Activated naive CD4-positive, alpha-beta T cell treated with anti-CD3 and anti-CD28 coated beads, Interleukin-2, amount 10 ng/mL, durations not matched to agents 7 days and 5 days (primary cell): ENCODE measurements around the gene DGCR2.
"Not testable (repeated sequence)": the region's sequence is repeated elsewhere in the genome, so short reads cannot be mapped to it uniquely, and the experiment has no call there.

ENCODE experiments used
- CTCF ChIA-PET: fragments of 350-600 bp; sonication (Branson Sonifier 250); formaldehyde crosslinking; loops from one replicate; lab custom pipeline; 2021; ENCODE audit warnings: antibody characterized with exemption; lab: Charles Lee
- DNase-seq: peaks from one replicate; pipeline ENCODE4 v3.0.0-alpha.2; 2020
- H3K27ac Mint-ChIP-seq: one replicate; pipeline ENCODE4 v1.8.0; 2021; ENCODE audit warnings: mild to moderate bottlenecking, moderate library complexity, mixed read lengths
- H3K27me3 Mint-ChIP-seq: one replicate; pipeline ENCODE4 v1.8.0; 2021; ENCODE audit warnings: mild to moderate bottlenecking, mixed read lengths
- H3K36me3 Mint-ChIP-seq: one replicate; pipeline ENCODE4 v1.8.0; 2021; ENCODE audit warnings: mixed read lengths
- H3K4me1 Mint-ChIP-seq: one replicate; pipeline ENCODE4 v1.8.0; 2021; ENCODE audit warnings: mixed read lengths
- H3K4me3 Mint-ChIP-seq: one replicate; pipeline ENCODE4 v1.8.0; 2021; ENCODE audit warnings: mild to moderate bottlenecking, moderate library complexity, mixed read lengths
- H3K9me3 Mint-ChIP-seq: one replicate; pipeline ENCODE4 v1.8.0; 2021; ENCODE audit warnings: mixed read lengths

The DGCR2 gene

GRCh38 chr22:19122143-19122751, at the start of gene DGCR2:
Gene DGCR2 (minus strand): TSS chr22:19122412. CDS start chr22:19122206, 206 bp downstream.
- peaks cover 5% of the 10 kb centered on the region for H3K36me3 Mint-ChIP-seq
- H3K4me1 Mint-ChIP-seq: peaks cover 53% of the 10 kb centered on the region
- H3K27me3 Mint-ChIP-seq: peaks cover 15% of the 10 kb centered on the region
- peak within 1 kb of the TSS; percentile 90 for H3K4me3 Mint-ChIP-seq
- H3K9me3 Mint-ChIP-seq: no peaks in the 10 kb centered on the region
- CTCF ChIA-PET: interaction anchor here (1.0 to 1.1 kb wide), 2 partner anchors 12 to 508 kb away, joined by 3 to 4 read pairs; no protein-coding TSS in a partner anchor
- H3K27ac Mint-ChIP-seq: peak within 1 kb of the TSS; percentile 84
- peak; percentile 97 for DNase-seq

- Mint-ChIP-seq H3K36me3 (peaks cover 4% of the 10 kb centered on the region), H3K4me3 (peak overlapping the region; percentile 96), H3K27ac (no peak overlapping the region), H3K4me1 (peaks cover 37% of the 10 kb centered on the region), H3K27me3 (peaks cover 59% of the 10 kb centered on the region), H3K9me3 (no peaks in the 10 kb centered on the region)
- CTCF ChIA-PET: no interaction called here
- DNase-seq: no peak
Observed at GRCh38 chr22:19169947-19170318, 47.7 kb upstream of the DGCR2 start.

- Mint-ChIP-seq H3K27ac (no peak overlapping the region), H3K4me1 (peaks cover 37% of the 10 kb centered on the region), H3K36me3 (peaks cover 4% of the 10 kb centered on the region), H3K9me3 (no peaks in the 10 kb centered on the region), H3K27me3 (peaks cover 64% of the 10 kb centered on the region), H3K4me3 (peak overlapping the region; percentile 60)
- CTCF ChIA-PET: no interaction called here
- DNase-seq: no peak
Observed at GRCh38 chr22:19169002-19169946, 47.1 kb upstream of the DGCR2 start.

- DNase-seq: no peak
- Mint-ChIP-seq H3K36me3 (peaks cover 4% of the 10 kb centered on the region), H3K27ac (no peak overlapping the region), H3K4me1 (peaks cover 33% of the 10 kb centered on the region), H3K27me3 (peaks cover 64% of the 10 kb centered on the region), H3K9me3 (no peaks in the 10 kb centered on the region), H3K4me3 (no peak overlapping the region)
- CTCF ChIA-PET: interaction anchor here (1.8 kb wide), 1 partner anchor 12 kb away, joined by 3 read pairs; no protein-coding TSS in a partner anchor
Observed at GRCh38 chr22:19168088-19168890, 46.1 kb upstream of the DGCR2 start.

- CTCF ChIA-PET: interaction anchor here (0.6 to 1.8 kb wide), 2 partner anchors 13 to 95 kb away, joined by 3 to 4 read pairs; no protein-coding TSS in a partner anchor
- Mint-ChIP-seq H3K27me3 (peaks cover 70% of the 10 kb centered on the region), H3K27ac (no peak overlapping the region), H3K9me3 (no peaks in the 10 kb centered on the region), H3K36me3 (peaks cover 4% of the 10 kb centered on the region), H3K4me1 (peaks cover 23% of the 10 kb centered on the region), H3K4me3 (no peak overlapping the region)
- DNase-seq: no peak
Observed at GRCh38 chr22:19167106-19167869, 45.1 kb upstream of the DGCR2 start.

GRCh38 chr22:19166421-19166820, 44.2 kb upstream of the DGCR2 start:
- DNase-seq: no peak
- no peaks in the 10 kb centered on the region for H3K9me3 Mint-ChIP-seq
- peaks cover 19% of the 10 kb centered on the region for H3K4me1 Mint-ChIP-seq
- peaks cover 2% of the 10 kb centered on the region for H3K36me3 Mint-ChIP-seq
- H3K4me3 Mint-ChIP-seq: no peak overlapping the region
- H3K27ac Mint-ChIP-seq: no peak overlapping the region
- H3K27me3 Mint-ChIP-seq: peaks cover 73% of the 10 kb centered on the region
- CTCF ChIA-PET: no interaction called here

- H3K36me3 Mint-ChIP-seq: no peaks in the 10 kb centered on the region
- CTCF ChIA-PET: no interaction called here
- H3K27me3 Mint-ChIP-seq: peaks cover 57% of the 10 kb centered on the region
- no peak overlapping the region for H3K4me3 Mint-ChIP-seq
- no peak for DNase-seq
- H3K27ac Mint-ChIP-seq: no peak overlapping the region
- H3K4me1 Mint-ChIP-seq: peaks cover 4% of the 10 kb centered on the region
- no peaks in the 10 kb centered on the region for H3K9me3 Mint-ChIP-seq
Observed at GRCh38 chr22:19164425-19164824, 42.2 kb upstream of the DGCR2 start.

- H3K4me1 Mint-ChIP-seq, H3K27ac Mint-ChIP-seq, H3K4me3 Mint-ChIP-seq, H3K36me3 Mint-ChIP-seq, CTCF ChIA-PET, H3K9me3 Mint-ChIP-seq, DNase-seq: not testable (repeated sequence)
- H3K27me3 Mint-ChIP-seq: peaks cover 44% of the 10 kb centered on the region
Observed at GRCh38 chr22:19158649-19159048, 36.4 kb upstream of the DGCR2 start.

GRCh38 chr22:19156109-19156508, 33.9 kb upstream of the DGCR2 start:
- H3K9me3 Mint-ChIP-seq, H3K27ac Mint-ChIP-seq, H3K36me3 Mint-ChIP-seq, H3K4me1 Mint-ChIP-seq, CTCF ChIA-PET, H3K4me3 Mint-ChIP-seq, DNase-seq: not testable (repeated sequence)
- H3K27me3 Mint-ChIP-seq: peaks cover 56% of the 10 kb centered on the region

GRCh38 chr22:19152942-19153883, 31.0 kb upstream of the DGCR2 start:
- H3K27ac Mint-ChIP-seq: no peak overlapping the region
- DNase-seq: no peak

GRCh38 chr22:19151329-19152191, 29.3 kb upstream of the DGCR2 start:
- H3K27me3 Mint-ChIP-seq: peaks cover 87% of the 10 kb centered on the region

More at GRCh38 chr22:19152942-19153883, 31.0 kb upstream of the DGCR2 start:
- H3K4me3 Mint-ChIP-seq: no peak overlapping the region
- CTCF ChIA-PET: interaction anchor here (0.7 kb wide), 1 partner anchor 11 kb away, joined by 3 read pairs; no protein-coding TSS in a partner anchor
- H3K9me3 Mint-ChIP-seq: no peaks in the 10 kb centered on the region
- H3K27me3 Mint-ChIP-seq: peaks cover 71% of the 10 kb centered on the region
- peaks cover 3% of the 10 kb centered on the region for H3K36me3 Mint-ChIP-seq
- H3K4me1 Mint-ChIP-seq: peaks cover 10% of the 10 kb centered on the region

More at GRCh38 chr22:19151329-19152191, 29.3 kb upstream of the DGCR2 start:
- Mint-ChIP-seq H3K9me3 (no peaks in the 10 kb centered on the region), H3K4me1 (peaks cover 10% of the 10 kb centered on the region), H3K36me3 (peaks cover 3% of the 10 kb centered on the region), H3K4me3 (peak overlapping the region; percentile 65), H3K27ac (no peak overlapping the region)
- CTCF ChIA-PET: no interaction called here
- DNase-seq: no peak
